Medulla oblongata (tissue), 1 donor: ENCODE data around the gene SHC3.

ENCODE experiments used
- DNase-seq: peaks from one replicate; pipeline ENCODE4 v3.0.0-alpha.2; 2015; ENCODE audit errors: extremely low spot score

SHC3 gene

DNA sequence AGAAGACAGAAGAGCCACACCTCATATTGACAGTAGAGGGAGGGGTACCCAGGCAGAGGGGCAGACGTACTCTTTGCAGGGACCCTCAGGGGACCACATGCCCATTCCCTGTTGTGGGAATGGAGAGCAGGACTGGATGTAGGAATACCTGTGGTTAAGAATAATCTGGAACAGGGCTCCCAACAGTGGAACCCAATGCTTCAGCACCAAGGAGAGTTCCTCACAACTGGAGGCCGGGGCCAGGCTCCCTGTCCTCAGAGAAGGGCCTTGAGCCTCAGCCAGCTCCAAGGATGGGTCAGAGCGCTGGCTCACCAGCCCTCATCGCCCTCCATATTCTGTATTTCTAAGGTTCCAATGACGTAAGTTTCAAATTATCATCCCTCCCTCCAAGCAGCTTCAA is 7.4 kb upstream of the SHC3 start:
- no peak for DNase-seq

DNA sequence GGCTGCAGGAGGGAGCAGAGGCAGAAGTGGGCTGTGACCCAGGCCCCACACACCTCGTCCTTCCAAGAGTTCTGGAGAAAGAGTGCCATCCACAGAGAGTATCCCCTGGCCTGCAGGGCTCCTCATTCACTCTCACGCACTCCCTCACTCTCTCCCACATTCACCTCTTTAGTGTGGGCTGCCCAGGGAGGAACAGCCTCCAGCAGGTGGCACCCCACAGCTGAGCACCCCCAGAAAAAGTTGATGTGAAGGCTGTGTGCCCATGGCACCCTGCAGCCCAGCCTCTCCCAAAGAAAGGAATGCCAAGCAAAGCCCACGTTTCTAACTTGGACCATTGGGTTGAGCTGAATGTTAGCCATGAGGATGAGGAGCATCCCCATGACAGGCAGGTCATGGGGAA is 4.5 kb upstream of the SHC3 start:
- no peak for DNase-seq

DNA sequence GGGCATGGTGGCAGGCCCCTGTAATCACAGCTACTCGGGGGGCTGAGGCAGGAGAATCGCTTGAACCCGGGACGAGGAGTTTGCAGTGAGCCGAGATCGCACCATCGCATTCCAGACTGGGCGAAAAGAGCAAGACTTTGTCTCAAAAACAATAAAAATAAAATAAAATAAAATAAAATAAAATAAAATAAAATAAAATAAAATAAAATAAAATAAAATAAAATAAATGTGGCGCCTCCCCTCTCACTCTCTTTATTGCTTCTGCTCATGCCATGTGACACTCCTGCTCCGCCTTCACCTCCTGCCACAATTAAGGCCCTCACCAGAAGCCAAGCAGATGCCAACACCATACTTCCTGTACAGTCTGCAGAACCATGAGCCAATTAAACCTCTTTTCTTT is 3.8 kb upstream of the SHC3 start:
- DNase-seq = no peak

DNA sequence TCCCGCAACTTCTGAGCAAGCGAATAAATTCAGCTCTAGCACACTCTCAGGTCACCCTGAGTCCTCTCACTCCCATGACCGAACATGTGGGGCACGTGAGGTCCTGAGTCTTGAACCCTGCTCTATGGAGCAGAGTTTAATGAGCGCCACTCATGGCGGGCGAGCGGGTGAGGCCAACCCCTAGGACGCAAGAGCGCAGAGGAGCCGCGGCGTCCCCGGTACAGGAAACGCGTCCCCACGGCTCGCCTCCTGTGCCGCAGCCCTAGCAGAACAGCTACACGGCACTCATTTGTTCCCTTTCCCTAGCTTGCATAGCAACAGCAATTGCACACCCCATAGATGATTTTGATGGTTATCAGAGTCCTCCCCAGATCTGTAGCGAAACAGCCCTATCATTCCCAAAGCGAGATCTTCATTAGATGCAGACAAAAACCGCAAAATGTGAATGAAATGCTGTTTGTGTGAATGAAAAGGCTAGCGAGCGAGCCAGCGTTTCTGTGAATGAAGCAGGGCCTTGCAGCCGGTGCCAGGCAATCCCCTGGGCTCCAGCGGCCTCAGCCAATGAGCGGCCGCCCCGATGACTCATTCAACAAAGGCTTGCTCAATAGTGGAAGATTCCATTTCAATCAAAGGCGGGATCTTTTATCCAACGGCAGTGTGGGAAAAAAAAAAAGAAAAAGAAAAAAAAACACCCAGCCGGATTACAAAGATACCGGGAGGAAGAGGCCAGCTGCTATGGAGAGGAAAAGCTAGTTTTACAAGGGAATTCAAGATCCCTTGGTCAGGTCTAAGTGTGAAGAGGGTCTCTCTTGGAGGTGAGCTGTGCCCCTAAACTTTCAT is 1.5 kb upstream of the SHC3 start:
- peak; percentile 95 for DNase-seq

DNA sequence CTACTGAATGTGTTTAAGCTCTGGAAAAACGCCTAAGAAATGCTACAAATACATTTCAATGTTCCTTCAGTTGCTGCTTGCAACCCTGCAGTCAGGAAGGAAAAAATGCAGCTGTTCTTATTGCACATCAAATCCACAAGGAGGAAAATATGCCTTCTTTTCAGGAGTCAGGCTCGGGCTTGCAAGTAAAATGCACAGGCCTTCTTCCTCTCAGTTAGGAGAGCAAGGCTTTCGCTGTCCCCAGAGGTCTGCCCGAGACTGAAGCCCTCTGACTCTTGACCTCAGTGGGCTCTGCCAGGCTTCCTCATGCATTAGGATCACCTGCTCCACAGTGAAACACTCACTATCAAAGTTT is 899 bp upstream of the SHC3 start:
- peak; percentile 12 for DNase-seq

DNA sequence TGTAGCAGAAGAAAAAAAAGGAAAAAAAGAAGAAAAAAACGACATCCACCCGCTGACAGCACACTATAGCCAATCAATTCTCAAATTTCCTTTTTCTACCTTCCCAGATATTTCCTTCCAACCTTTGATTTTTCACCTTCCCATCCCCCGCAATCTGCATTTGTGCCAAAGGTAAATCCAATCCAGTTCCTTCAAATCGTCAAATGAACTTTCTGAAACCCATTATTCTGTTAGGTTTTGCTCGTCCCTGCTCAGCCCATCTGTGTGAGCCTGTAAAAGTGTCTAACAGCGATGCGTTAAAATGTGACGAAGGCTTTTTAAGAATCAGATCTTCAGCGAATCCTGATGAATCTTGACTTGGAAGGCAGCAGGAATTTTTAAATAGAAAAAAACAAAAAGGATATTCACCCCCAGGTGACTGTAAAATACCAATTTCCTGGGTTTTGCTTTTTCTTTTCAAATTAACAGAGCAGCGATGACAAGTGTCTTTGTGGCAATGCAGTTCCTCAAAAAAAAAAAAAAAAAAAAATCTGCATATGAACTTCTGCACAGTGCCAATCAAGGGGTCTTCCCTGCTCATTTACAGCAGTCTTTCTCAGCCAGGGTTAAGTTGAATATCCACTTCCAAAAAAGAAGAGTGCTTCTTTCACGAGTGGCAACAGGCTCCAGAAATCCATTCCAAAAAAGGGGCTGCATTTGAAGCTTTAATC is 367 bp upstream of the SHC3 start:
- DNase-seq = no peak

DNA sequence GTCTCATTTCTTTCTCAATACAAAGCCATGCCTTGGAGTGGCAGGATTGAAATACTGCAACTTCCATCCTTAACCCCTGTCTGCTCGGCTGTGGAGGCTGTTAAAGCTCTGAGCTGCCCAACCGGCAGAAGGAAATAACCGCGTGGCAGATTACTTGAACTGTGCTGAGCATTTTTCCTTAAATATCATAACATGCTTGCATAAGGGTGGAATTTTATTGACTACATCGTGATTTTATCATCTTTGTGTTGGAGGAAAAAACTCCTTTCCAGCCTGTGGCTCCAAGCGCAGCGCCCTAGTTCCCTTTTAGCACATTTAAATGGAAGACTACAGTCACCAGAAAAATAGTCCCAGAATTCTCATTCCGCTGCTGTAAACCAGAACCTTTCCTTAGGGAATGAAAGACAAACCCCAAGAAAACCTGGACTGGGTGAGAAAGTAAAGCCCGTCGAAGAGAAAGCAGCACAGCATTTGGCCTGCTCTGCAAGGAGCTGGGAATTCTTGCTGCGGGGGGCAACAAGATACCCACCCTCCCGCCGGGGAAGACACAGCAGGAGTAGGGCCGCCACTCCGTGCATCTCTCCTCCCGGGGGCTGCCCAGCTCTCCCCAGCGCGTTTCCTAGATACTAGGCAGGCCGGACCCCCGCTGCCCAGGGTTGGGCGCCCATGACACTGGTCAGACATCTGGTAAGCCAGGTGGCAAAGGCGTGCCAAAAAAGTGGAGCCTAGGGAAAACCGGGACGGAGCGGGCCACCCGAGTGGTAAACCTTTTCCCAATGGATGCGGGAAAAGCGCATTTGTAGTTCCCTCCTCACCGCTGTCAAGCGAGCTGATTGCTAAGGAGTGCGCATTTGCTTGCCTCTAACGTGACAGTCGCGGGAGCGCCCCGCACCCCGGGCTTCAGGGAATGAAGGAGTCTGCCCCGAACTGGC is 1.3 kb downstream of the SHC3 start:
- no peak for DNase-seq

DNA sequence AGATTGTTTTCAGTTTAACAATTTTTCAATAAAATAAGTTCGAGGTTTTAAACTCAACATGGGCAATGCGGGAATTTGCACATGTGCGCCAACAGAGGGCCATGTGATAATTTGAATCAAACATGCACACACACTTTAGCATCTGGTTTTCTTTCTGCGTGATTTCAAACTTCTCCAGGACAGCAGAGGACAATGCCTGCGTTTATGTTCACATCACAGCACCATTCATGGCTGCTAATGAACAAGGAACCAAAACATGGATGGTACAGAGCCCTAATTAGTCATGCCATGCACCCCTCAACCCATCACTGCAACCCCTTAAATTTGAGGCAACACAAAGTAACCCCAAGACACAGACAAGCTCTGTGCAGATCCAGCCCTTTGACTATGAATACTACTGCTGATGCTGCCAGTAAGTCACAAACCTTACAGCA is 2.8 kb downstream of the SHC3 start:
- no peak for DNase-seq

DNA sequence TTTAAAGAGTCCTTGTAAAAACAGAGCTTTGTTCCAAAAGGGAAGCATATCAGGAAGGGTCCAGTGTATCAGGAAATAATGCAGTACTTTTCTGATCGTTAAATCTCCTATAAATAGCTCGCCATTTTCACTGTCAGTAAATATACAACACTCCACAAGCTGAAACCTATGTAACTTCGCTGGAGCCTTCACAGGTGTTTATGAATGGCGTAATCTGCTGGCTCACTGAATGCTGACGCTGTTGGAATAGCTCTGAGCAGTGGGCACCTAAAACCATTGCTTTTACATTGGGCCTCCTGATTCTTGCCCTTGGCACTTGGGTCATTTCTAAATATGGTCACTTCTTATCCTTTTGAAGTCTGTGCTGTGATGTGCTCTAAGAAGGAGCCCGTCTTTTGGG is 4.3 kb downstream of the SHC3 start:
- no peak for DNase-seq

DNA sequence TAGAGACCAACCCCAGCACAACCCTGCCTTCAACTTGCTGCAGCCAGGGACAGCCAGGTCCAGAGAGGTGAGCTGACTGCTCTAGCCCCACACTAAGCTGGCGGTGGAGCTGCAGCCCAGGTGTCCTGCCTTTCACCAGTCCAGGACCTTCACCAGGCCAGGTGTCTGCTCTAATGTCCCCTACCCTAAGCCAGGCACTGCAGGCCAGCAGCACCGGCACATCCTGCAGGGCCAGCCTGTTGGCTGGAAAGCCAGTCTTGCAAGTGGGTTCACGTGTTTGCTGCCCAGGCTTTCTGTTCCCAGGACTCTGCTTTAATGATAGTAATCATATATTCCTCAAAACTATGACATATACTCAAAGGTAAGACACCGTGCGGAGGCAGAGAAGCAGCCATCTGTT is 5.5 kb downstream of the SHC3 start:
- no peak for DNase-seq

DNA sequence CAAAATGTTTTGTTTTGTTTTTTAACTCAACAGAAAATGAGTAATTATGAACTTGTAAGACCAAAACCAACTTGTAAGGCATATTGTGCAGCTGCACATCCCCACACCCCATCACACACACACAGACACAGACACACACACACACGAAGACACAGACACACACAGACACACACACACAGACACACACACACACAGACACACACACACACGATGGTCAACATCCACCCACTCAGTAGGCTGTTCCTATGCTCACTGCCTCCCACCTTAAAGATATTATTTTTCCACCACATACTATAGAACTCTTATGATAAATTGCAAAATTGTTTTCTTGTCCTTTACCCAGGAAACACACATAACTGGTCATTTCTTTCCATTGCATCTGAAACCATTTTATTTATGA is 6.2 kb downstream of the SHC3 start:
- DNase-seq = no peak

DNA sequence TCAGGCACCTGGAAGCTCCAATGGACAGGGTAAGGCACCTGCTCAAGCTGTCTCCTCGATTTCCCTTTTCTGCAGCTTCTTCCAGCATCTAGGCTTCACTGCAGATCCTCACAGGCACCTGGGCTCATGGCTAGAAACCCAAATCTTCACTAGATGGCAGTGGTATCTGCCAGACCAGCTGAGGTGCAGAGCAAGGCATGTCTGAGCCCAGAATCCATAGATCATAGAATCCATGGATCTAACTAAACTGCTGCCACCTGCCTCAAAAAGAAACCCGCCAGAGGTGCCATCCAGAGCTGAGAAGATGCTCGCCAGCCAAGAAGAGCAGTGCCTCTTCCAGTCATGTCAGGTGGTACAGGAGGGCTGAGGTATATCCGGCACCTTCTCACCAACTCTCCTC is 6.9 kb downstream of the SHC3 start:
- DNase-seq = no peak

DNA sequence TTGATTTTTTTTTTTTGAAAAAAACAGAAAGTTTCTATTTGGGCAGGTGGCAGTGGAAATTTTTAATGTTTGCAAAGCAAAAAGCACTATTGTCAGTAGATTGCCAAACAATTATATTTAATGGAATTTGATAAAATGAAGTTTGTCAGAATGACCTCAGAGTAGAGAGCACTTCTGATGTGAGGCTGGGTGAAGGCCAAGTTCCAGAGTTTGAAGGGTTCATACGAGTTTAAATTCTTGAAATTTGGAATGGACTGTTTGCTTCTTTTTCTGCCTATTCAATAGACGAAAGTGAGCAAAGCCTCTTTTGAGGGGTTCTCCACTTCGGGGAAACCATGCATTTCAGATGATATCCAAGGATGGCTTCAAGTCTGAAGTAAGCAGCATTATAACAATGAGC is 7.4 kb downstream of the SHC3 start:
- DNase-seq = no peak

DNA sequence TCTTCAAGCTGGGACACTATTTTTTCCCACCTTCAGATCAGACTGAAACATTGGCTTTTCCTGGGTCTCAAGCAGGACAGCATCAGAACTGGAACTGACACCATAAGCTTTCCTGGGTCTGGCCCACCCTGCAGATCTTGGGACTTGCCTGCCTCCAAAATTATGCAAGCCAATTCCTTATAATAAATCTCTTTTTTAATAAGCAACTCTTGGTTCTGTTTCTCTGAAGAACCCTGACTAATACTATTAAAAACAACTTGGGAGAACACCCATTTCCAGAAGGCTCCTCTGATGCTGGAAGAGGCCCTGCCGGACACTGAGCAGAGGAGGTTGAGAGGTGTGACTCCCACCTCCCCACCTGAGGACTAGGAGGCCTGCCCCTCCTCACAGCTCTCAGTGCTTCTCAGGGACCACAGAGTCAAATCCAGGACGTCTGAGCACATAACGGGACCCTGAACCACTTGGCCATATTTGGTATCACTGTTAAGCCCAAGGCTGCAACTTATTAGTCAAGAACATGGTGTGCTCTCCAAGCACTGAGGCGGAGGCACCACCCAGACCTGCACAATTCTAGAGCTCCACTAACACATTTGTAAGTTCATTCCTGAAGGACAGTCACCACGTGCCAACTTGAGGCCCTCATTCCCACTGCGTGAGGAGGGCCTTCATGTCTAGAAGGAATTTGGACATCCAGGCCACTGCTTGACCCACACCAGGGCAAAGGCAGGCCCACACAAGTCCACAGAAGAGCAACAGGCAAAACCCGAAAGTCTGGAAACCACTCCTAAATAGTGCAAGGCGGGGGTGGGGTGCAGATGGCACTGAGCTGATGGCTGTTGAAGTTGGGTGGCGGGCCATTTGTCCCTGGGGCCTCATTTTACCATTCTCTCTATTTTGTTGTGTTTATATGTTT is 9.5 kb downstream of the SHC3 start:
- DNase-seq = no peak

DNA sequence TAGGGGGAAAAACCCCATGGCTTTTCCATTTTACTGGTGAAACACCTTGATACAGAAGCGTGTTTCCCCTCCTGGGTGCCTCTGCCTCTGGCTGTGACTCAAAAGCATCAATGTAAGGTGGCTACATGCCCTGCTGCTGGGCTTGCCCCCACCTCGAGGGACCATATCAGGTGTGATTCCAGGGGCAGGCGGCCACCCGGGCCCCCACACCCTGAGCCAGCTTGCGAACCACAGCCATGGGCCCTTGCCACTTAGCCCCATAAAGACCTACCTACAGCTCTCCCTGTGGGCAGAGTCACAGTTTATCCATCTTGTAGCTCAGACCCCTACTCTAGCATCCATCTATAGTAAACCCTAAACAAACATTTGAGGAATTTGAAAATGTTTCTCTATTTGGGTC is 10.8 kb downstream of the SHC3 start:
- no peak for DNase-seq

DNA sequence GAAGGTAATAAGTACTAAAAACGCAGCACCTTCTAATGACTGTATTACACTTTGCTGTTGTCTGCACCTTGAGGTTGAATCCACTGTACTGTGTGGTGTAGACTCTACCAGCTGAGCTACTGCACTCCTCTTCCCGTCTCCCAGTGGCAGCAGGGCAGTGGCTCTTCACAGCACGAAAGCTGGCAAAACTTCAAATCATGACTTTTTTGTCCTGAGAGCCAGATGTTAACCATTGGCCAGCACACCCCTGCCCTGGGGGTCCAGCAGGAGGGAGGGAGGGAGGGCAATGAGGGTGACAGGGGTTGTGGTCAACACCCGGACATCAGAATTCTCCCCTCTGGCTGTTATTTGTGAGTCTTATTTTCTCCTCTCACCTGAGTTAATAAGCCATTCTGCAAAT is 11.8 kb downstream of the SHC3 start:
- DNase-seq = no peak

DNA sequence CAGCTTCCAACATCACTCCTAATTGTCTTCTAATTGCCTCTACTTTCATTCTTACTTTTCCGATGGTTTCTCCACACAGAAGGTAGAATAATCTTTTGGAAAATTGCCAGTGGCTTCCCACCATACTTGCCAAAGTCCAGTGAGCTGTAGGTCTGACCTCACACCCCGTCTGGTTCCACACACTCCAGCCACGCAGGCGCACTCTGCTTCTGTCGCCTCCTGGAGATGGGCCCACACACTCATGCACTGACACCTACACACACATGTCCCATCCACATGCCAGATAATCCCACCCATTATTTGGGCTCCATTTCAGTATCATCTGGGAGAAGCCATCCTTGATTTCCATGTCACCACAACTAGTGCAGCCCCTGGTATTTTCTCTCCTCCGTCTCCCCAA is 12.7 kb downstream of the SHC3 start:
- no peak for DNase-seq

DNA sequence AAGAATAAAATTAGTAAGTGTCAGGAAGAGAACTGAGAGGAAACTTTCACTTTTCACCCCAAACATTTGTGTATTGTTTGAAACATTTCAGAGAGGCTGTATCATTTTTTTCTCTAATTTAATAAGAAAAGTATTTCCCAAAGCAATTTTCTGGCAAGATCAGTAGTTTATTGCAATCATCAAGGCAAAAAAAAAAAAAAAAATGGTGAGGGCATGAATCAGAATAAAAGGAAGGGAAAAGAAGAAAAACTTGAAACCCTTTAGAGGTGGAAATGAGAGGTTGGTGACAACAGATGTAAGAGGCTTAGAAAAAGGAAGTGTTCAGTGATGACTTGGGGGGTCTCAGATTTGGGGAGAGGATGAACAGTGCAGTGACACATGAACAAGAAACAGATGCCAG is 13.3 kb downstream of the SHC3 start:
- DNase-seq = no peak

DNA sequence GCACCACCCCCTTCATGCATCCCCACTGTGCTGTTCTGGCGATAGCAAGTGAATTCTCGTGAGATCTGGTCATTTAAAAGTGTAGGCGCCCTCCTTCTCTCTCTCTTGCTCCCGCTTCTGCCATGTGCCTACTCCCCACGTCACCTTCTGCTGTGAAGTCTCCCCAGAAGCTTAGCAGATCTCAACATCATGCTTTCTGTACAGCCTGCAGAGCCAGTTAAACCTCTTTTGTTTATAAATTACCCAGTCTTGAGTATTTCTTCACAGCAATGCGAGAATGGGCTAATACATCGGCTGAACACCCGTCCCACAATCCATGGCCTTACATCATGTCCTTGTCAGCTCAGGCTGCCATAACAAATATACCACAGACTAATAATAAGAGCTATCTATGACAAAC is 17.4 kb downstream of the SHC3 start:
- no peak for DNase-seq

DNA sequence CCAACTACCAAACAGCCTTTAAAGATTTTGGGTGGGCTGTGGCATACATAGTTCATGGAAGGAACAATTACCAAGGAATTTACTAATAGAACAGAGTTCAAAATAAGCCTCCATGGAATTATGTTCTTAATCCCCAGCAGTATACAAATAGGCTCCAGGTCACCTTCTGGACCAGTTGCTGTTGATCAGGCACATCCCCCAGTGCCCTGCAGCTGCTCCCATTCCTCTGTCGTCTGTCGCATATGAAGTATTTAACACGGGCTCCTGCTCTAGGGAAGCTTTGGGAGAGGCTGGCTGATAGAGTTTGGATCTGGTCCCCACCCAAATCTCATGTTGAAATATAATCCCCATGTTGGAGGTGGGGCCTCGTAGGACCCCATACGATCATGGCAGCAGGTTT is 17.8 kb downstream of the SHC3 start:
- DNase-seq = no peak

DNA sequence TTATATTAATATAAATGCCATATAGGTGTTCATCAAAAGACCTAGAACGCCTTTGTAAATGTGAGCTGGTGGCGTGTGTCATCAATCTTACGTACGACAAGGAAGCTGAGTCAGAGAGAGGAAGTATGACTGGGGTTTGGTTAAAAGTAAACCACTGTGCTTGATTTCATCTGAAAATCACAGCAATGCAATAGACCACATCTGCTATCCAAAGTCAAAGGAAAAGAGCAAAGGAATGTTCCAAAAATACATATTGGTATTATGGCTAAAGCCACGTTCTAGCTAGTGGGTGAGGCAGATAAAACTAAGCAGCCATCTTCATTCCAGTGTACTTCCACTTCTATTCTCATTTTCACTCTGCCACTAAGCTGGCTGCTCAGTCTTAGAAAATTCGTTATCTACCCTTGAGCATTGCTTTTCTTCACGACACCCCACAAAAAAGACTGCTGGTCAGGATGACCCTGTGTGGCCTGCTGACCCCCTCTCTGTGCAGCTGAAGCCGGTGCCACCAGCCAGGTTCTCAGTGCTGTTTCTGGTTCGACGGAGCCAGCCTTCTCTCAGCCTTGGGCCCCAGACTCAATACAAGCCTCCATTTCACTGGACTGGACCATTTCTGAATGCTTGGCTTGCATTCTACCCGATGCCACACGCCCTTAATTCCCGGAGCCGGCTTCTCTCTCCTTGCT is 23.8 kb downstream of the SHC3 start:
- DNase-seq = peak; percentile 23
